Liver (tissue), 9 donors: ENCODE measurements around the gene KPRP. TPM values are rescaled to one million over a fixed set of nuclear protein-coding genes. Genes with fewer than 3 reads are reported as not detected.

Experiments used
- DNase-seq: peaks from one replicate; pipeline ENCODE4 v3.0.0-alpha.2; 2017; ENCODE audit warnings: low spot score
- H3K27ac ChIP-seq, 2 donors: one replicate each; pipeline ENCODE4 v1.7.0; 2013; ENCODE audit warnings: inconsistent platforms in 2 of 2, low read length in 2 of 2, control low read depth in 1 of 2, low read depth in 1 of 2, mild to moderate bottlenecking in 1 of 2
- H3K27me3 ChIP-seq, 4 donors: one replicate each; pipeline versions ENCODE4 v1.6.1 to v1.7.0; 2013; ENCODE audit warnings: low read length in 3 of 4, inconsistent platforms in 1 of 4, mild to moderate bottlenecking in 1 of 4, moderate library complexity in 1 of 4; ENCODE audit not compliant: control insufficient read depth in 4 of 4, insufficient read depth in 4 of 4
- H3K36me3 ChIP-seq, 4 donors: one replicate each; pipeline versions ENCODE4 v1.6.1 to v1.7.0; 2013; ENCODE audit warnings: low read length in 3 of 4, mild to moderate bottlenecking in 3 of 4, low read depth in 1 of 4, moderate library complexity in 1 of 4; ENCODE audit not compliant: control insufficient read depth in 4 of 4, insufficient read depth in 3 of 4
- H3K4me1 ChIP-seq, 4 donors: one replicate each; pipeline versions ENCODE4 v1.6.1 to v1.7.0; 2013; ENCODE audit warnings: low read length in 3 of 4, mild to moderate bottlenecking in 3 of 4, moderate library complexity in 1 of 4; ENCODE audit not compliant: control insufficient read depth in 4 of 4, insufficient read depth in 4 of 4
- H3K4me3 ChIP-seq, 3 donors: one replicate each; pipeline versions ENCODE4 v1.6.1 to v1.7.0; 2013; ENCODE audit warnings: low read length in 3 of 3, control low read depth in 1 of 3, low read depth in 1 of 3, mild to moderate bottlenecking in 1 of 3
- H3K9ac ChIP-seq, 2 donors: one replicate each; pipeline ENCODE4 v1.7.0; 2013; ENCODE audit warnings: low read length in 2 of 2, mild to moderate bottlenecking in 2 of 2, moderate library complexity in 2 of 2, control low read depth in 1 of 2, low read depth in 1 of 2
- H3K9me3 ChIP-seq, 4 donors: one replicate each; pipeline versions ENCODE4 v1.6.1 to v1.7.0; 2013; ENCODE audit warnings: low read length in 3 of 4; ENCODE audit not compliant: control insufficient read depth in 4 of 4
- ATF3 ChIP-seq: IDR thresholded peaks from 2 replicates; pipeline ENCODE4 v1.6.1; 2016; ENCODE audit warnings: antibody characterized with exemption
- EGR1 ChIP-seq, 2 donors: IDR thresholded peaks; 2 replicates each; pipeline ENCODE4 v1.6.1; 2016 to 2018; ENCODE audit warnings: antibody characterized with exemption in 2 of 2, low read depth in 2 of 2
- FOXA1 ChIP-seq: IDR thresholded peaks from 2 replicates; pipeline ENCODE4 v1.6.1; 2016; ENCODE audit warnings: antibody characterized with exemption
- FOXA2 ChIP-seq: IDR thresholded peaks from 2 replicates; pipeline ENCODE4 v1.6.1; 2016; ENCODE audit warnings: antibody characterized with exemption
- GABPA ChIP-seq, 2 donors: IDR thresholded peaks in 1 of 2; conservative IDR thresholded peaks in 1 of 2; 2 replicates each; pipeline ENCODE4 v1.6.1; 2016; ENCODE audit warnings: antibody characterized with exemption in 2 of 2, mild to moderate bottlenecking in 1 of 2, moderate library complexity in 1 of 2
- HNF4A ChIP-seq, 2 donors: conservative IDR thresholded peaks; 2 replicates each; pipeline ENCODE4 v1.6.1; 2016; ENCODE audit warnings: antibody characterized with exemption in 2 of 2, mild to moderate bottlenecking in 2 of 2
- HNF4G ChIP-seq: IDR thresholded peaks from 2 replicates; pipeline ENCODE4 v1.6.1; 2016; ENCODE audit warnings: antibody characterized with exemption
- JUND ChIP-seq, 2 donors: IDR thresholded peaks; 2 replicates each; pipeline ENCODE4 v1.6.1; 2016; ENCODE audit warnings: antibody characterized with exemption in 2 of 2
- MAX ChIP-seq: IDR thresholded peaks from 2 replicates; pipeline ENCODE4 v1.6.1; 2016; ENCODE audit warnings: antibody characterized with exemption
- NR2F2 ChIP-seq: IDR thresholded peaks from 2 replicates; pipeline ENCODE4 v1.6.1; 2016; ENCODE audit warnings: antibody characterized with exemption
- RAD21 ChIP-seq, 2 donors: IDR thresholded peaks; 2 replicates each; pipeline ENCODE4 v1.6.1; 2016; ENCODE audit warnings: antibody characterized with exemption in 2 of 2, mild to moderate bottlenecking in 2 of 2
- REST ChIP-seq: IDR thresholded peaks from 2 replicates; pipeline ENCODE4 v1.6.1; 2016; ENCODE audit warnings: antibody characterized with exemption, mild to moderate bottlenecking
- RXRA ChIP-seq, 2 donors: IDR thresholded peaks; 2 replicates each; pipeline ENCODE4 v1.6.1; 2017 to 2018; ENCODE audit warnings: antibody characterized with exemption in 2 of 2, mild to moderate bottlenecking in 1 of 2
- SP1 ChIP-seq: IDR thresholded peaks from 2 replicates; pipeline ENCODE4 v1.6.1; 2018; ENCODE audit warnings: antibody characterized with exemption, mild to moderate bottlenecking
- TAF1 ChIP-seq: conservative IDR thresholded peaks from 2 replicates; pipeline ENCODE4 v1.6.1; 2016; ENCODE audit warnings: antibody characterized with exemption, mild to moderate bottlenecking
- YY1 ChIP-seq: IDR thresholded peaks from 2 replicates; pipeline ENCODE4 v1.6.1; 2016; ENCODE audit warnings: antibody characterized with exemption, mild to moderate bottlenecking
- ZBTB33 ChIP-seq: IDR thresholded peaks from 2 replicates; pipeline ENCODE4 v1.6.1; 2016; ENCODE audit warnings: antibody characterized with exemption
- WGBS: extraction: QIAGEN DNeasy Blood & Tissue Kit; methylation state at CpG from one replicate; pipeline ENCODE4 v1.1.7; 2013; 5-methylcytosine and 5-hydroxymethylcytosine counted together
- polyA plus RNA-seq, 2 donors: library from polyadenylated mRNA; stranded (reverse) in 1 of 2; unstranded in 1 of 2; fragments of 200-250 nt in 1 of 2; fragments of >200 nt in 1 of 2; fragmentation: Nextera tagmentation in 1 of 2; extraction: Ambion mirVana in 1 of 2; gene quantifications; one replicate each; pipeline versions ENCODE4 v1.2.1 to v1.2.3, GENCODE V29; 2013 to 2015
- total RNA-seq, 2 donors: library from RNA; depleted of rRNA; stranded (reverse); fragments of >200 nt; gene quantifications; one replicate each; pipeline ENCODE4 v1.2.3, GENCODE V29; 2014
- donor health status: healthy.
- donor health status: healthy.
- donor health status: healthy.
- donor health status: healthy.
- donor health status: healthy.

The KPRP gene
- total and polyA plus RNA-seq, 4 donors, result not detected

- H3K4me1 ChIP-seq, result no peaks in the 10 kb centered on the region
- no peaks in the 10 kb centered on the region for H3K9me3 ChIP-seq
- H3K36me3 ChIP-seq, result no peaks in the 10 kb centered on the region
- H3K27me3 ChIP-seq, result no peaks in the 10 kb centered on the region
- TF ChIP-seq MAX, result no peak
- TF ChIP-seq REST, result no peak
- TF ChIP-seq FOXA1, result no peak
- no peak for TF ChIP-seq JUND (IDR thresholded peaks at IDR 0.05)
- TF ChIP-seq NR2F2, result no peak
- TF ChIP-seq ZBTB33, result no peak
- TF ChIP-seq EGR1 (IDR thresholded peaks at IDR 0.05; ENCODE audit: low read depth in 2 of 2), result no peak
- no peak for TF ChIP-seq HNF4G
- TF ChIP-seq HNF4A (conservative IDR thresholded peaks at IDR 0.05), result no peak
- no peak for TF ChIP-seq ATF3
- no peak overlapping the region for H3K9ac ChIP-seq
- H3K4me3 ChIP-seq, result no peak overlapping the region
- no peak overlapping the region for H3K27ac ChIP-seq
- 76% methylated on average over 5 of the region's 5 CpGs for WGBS
- no peak for DNase-seq
These were observed 19.8 kb upstream of the KPRP start for GRCh38 chr1:152737997-152738396.

- H3K9ac ChIP-seq, result no peak overlapping the region
- H3K27ac ChIP-seq, result no peak overlapping the region
- no peak overlapping the region for H3K4me3 ChIP-seq
- WGBS, result 92% methylated on average over 3 of the region's 3 CpGs
- H3K9me3 ChIP-seq, result no peaks in the 10 kb centered on the region
- H3K36me3 ChIP-seq, result no peaks in the 10 kb centered on the region
- TF ChIP-seq NR2F2 (no peak), JUND (IDR thresholded peaks at IDR 0.05) (no peak), REST (no peak), FOXA2 (no peak), TAF1 (no peak), HNF4G (no peak), RAD21 (IDR thresholded peaks at IDR 0.05) (no peak), RXRA (IDR thresholded peaks at IDR 0.05) (no peak), FOXA1 (no peak), SP1 (no peak), YY1 (no peak), GABPA (IDR thresholded peaks at IDR 0.05 in 1 of 2, conservative IDR thresholded peaks at IDR 0.05 in 1 of 2) (no peak), ZBTB33 (no peak), HNF4A (conservative IDR thresholded peaks at IDR 0.05) (no peak), MAX (no peak)
- no peaks in the 10 kb centered on the region for H3K4me1 ChIP-seq
- H3K27me3 ChIP-seq, result no peaks in the 10 kb centered on the region
- DNase-seq, result no peak
These were observed 18.0 kb upstream of the KPRP start for GRCh38 chr1:152739841-152740240.
